ENCODE measurements around the gene CELA3A.
"Not testable (repeated sequence)": the region's sequence is repeated elsewhere in the genome, so short reads cannot be mapped to it uniquely, and the experiment has no call there.

GRCh38 chr1:21972973-21973441, 28.4 kb upstream of the CELA3A start:
- not testable (repeated sequence) for TF ChIP-seq CTCF (IDR thresholded peaks at IDR 0.05; ENCODE audit: insufficient read depth, low read depth, low read length); EZH2 (IDR thresholded peaks at IDR 0.05; ENCODE audit: insufficient read depth, low read length)

Data from astrocyte (in vitro differentiated cells and primary cell).